WTC11 (cell line): ENCODE results near the gene SPDYE9.
"Not testable (repeated sequence)": the region's sequence is repeated elsewhere in the genome, so short reads cannot be mapped to it uniquely, and the experiment has no call there.

Source experiments
- CBFB ChIP-seq: sonication (generic); formaldehyde crosslinking; IDR thresholded peaks from 2 replicates; pipeline ENCODE4 v1.8.1; 2022; ENCODE audit warnings: mild to moderate bottlenecking, low read depth, missing genetic modification reagents
- FOXK1 ChIP-seq: sonication (generic); formaldehyde crosslinking; IDR thresholded peaks from 2 replicates; pipeline ENCODE4 v1.8.0; 2022; ENCODE audit warnings: mild to moderate bottlenecking, moderate library complexity, missing genetic modification reagents
- JUN ChIP-seq: sonication (generic); formaldehyde crosslinking; IDR thresholded peaks from 2 replicates; pipeline ENCODE4 v1.8.0; 2023; ENCODE audit warnings: mild to moderate bottlenecking, missing genetic modification reagents
- SMAD3 ChIP-seq: sonication (generic); formaldehyde crosslinking; IDR thresholded peaks from 2 replicates; pipeline ENCODE4 v1.8.0; 2022; ENCODE audit warnings: missing genetic modification reagents, mild to moderate bottlenecking, borderline replicate concordance
- ZBTB21 ChIP-seq: sonication (generic); formaldehyde crosslinking; IDR thresholded peaks from 2 replicates; pipeline ENCODE4 v1.8.1; 2023; ENCODE audit warnings: mild to moderate bottlenecking, missing genetic modification reagents, borderline replicate concordance
- ZNF121 ChIP-seq: sonication (generic); formaldehyde crosslinking; IDR thresholded peaks from 2 replicates; pipeline ENCODE4 v1.8.0; 2023; ENCODE audit warnings: missing genetic modification reagents
- TF ChIP-seq, protein P1 (sequence below): sonication (generic); formaldehyde crosslinking; IDR thresholded peaks from 2 replicates; pipeline ENCODE4 v1.8.0; 2022; ENCODE audit warnings: mild to moderate bottlenecking, missing genetic modification reagents
- TF ChIP-seq, protein P2 (sequence below): fragments of 200-600 bp; IDR thresholded peaks from 2 replicates; pipeline ENCODE4 v1.8.0; 2022; ENCODE audit warnings: antibody characterized with exemption
- TF ChIP-seq, protein P3 (sequence below): sonication (generic); formaldehyde crosslinking; IDR thresholded peaks from 2 replicates; pipeline ENCODE4 v1.8.1; 2023; ENCODE audit warnings: mild to moderate bottlenecking, missing genetic modification reagents, moderate library complexity
- TF ChIP-seq, protein P4 (sequence below): sonication (generic); formaldehyde crosslinking; IDR thresholded peaks from 2 replicates; pipeline ENCODE4 v1.8.1; 2023; ENCODE audit warnings: mild to moderate bottlenecking, missing genetic modification reagents, moderate library complexity

DNA sequence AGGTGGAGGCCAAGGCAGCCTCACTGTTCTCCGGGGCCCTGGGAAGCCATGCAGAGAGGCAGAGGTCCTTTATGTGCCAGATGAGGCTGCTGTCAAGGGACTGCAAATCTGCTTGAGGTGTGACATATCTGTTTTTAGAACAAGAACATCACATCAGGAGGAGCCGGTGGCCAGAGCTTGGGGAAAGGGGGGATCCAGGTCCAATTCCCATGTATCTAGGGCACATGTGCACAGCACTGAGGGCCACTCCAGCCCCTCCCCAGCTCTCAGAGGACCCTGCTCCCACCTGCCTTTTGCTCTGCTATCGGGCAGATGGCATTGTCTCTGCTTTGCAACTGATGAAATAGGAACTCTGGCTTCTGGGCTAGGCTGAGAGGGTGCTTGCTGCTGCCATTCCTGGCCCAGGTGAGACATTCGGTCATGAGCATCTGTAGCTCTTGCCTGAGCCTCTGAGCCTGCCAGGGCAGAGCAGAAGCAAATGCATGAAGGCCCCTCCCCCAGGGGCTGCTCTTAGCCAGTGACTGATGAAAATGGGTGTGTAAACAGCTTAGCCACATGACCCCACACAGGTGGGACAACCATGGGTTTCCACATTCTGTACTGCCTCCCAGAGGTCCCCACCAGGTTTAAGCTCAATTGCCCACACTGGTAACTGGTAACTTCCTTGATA is 37.1 kb upstream of the SPDYE9 start:
- TF ChIP-seq, protein P1, sequence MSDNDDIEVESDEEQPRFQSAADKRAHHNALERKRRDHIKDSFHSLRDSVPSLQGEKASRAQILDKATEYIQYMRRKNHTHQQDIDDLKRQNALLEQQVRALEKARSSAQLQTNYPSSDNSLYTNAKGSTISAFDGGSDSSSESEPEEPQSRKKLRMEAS = not testable (repeated sequence)
- TF ChIP-seq ZNF121 (CRISPR knock-in tag); ZBTB21 (CRISPR knock-in tag); SMAD3; FOXK1 (CRISPR knock-in tag); JUN (CRISPR knock-in tag); CBFB (CRISPR knock-in tag): not testable (repeated sequence)
- TF ChIP-seq, protein P2, sequence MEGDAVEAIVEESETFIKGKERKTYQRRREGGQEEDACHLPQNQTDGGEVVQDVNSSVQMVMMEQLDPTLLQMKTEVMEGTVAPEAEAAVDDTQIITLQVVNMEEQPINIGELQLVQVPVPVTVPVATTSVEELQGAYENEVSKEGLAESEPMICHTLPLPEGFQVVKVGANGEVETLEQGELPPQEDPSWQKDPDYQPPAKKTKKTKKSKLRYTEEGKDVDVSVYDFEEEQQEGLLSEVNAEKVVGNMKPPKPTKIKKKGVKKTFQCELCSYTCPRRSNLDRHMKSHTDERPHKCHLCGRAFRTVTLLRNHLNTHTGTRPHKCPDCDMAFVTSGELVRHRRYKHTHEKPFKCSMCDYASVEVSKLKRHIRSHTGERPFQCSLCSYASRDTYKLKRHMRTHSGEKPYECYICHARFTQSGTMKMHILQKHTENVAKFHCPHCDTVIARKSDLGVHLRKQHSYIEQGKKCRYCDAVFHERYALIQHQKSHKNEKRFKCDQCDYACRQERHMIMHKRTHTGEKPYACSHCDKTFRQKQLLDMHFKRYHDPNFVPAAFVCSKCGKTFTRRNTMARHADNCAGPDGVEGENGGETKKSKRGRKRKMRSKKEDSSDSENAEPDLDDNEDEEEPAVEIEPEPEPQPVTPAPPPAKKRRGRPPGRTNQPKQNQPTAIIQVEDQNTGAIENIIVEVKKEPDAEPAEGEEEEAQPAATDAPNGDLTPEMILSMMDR = not testable (repeated sequence)
- TF ChIP-seq, protein P3, sequence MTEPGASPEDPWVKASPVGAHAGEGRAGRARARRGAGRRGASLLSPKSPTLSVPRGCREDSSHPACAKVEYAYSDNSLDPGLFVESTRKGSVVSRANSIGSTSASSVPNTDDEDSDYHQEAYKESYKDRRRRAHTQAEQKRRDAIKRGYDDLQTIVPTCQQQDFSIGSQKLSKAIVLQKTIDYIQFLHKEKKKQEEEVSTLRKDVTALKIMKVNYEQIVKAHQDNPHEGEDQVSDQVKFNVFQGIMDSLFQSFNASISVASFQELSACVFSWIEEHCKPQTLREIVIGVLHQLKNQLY (CRISPR knock-in tag) = not testable (repeated sequence)
- TF ChIP-seq, protein P4, sequence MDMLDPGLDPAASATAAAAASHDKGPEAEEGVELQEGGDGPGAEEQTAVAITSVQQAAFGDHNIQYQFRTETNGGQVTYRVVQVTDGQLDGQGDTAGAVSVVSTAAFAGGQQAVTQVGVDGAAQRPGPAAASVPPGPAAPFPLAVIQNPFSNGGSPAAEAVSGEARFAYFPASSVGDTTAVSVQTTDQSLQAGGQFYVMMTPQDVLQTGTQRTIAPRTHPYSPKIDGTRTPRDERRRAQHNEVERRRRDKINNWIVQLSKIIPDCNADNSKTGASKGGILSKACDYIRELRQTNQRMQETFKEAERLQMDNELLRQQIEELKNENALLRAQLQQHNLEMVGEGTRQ (CRISPR knock-in tag) = not testable (repeated sequence)
